Stomach (tissue), 4 donors: ENCODE measurements around the gene G6PC3.

Source experiments
- CTCF ChIP-seq, 7 experiments: fragments of 450-650 bp in 4 of 7; fragments of 200-600 bp in 3 of 7; sonication (generic) in 3 of 7; IDR thresholded peaks; one replicate each; pipeline ENCODE4 v1.5.1; 2016 to 2019; ENCODE audit warnings: antibody characterized with exemption in 7 of 7, control low read depth in 2 of 7, mild to moderate bottlenecking in 1 of 7
- POLR2A ChIP-seq, 4 donors: fragments of 450-650 bp; IDR thresholded peaks; one replicate each; pipeline ENCODE4 v1.6.1; 2016; ENCODE audit warnings: antibody characterized with exemption in 4 of 4, control low read depth in 2 of 4, mild to moderate bottlenecking in 1 of 4, moderate library complexity in 1 of 4
- POLR2AphosphoS5 ChIP-seq, 3 donors: sonication (generic); formaldehyde crosslinking; IDR thresholded peaks; one replicate each; pipeline ENCODE4 v1.6.1; 2016; ENCODE audit warnings: antibody characterized with exemption in 3 of 3

GRCh38 chr17:44024271-44024663 lies 46.3 kb upstream of the G6PC3 start:
- TF ChIP-seq POLR2A (IDR thresholded peaks at IDR 0.05) (no peak), POLR2AphosphoS5 (IDR thresholded peaks at IDR 0.05) (no peak), CTCF (IDR thresholded peaks at IDR 0.05) (no peak)
